Upper lobe of left lung (tissue), 4 donors: ENCODE results near the gene ADGRG2.

Experiments used
- CTCF ChIP-seq, 6 experiments: fragments of 450-650 bp in 4 of 6; fragments of 200-600 bp in 2 of 6; sonication (generic) in 2 of 6; IDR thresholded peaks; one replicate each; pipeline ENCODE4 v1.5.1; 2016 to 2019; ENCODE audit warnings: antibody characterized with exemption in 6 of 6
- POLR2A ChIP-seq, 4 donors: fragments of 450-650 bp; IDR thresholded peaks; one replicate each; pipeline ENCODE4 v1.5.1; 2016 to 2017; ENCODE audit warnings: antibody characterized with exemption in 4 of 4, mild to moderate bottlenecking in 2 of 4
- POLR2AphosphoS5 ChIP-seq, 2 donors: sonication (generic); formaldehyde crosslinking; IDR thresholded peaks; one replicate each; pipeline ENCODE4 v1.5.1; 2017; ENCODE audit warnings: antibody characterized with exemption in 2 of 2

GRCh38 chrX:18971506-18971905, 150.8 kb downstream of the ADGRG2 start:
- TF ChIP-seq POLR2A (IDR thresholded peaks at IDR 0.05) (no peak), POLR2AphosphoS5 (IDR thresholded peaks at IDR 0.05) (no peak), CTCF (IDR thresholded peaks at IDR 0.05) (no peak)
